Purkinje cell (primary cell): ENCODE measurements around the gene POU3F4. TPM values are rescaled to one million over a fixed set of nuclear protein-coding genes. Genes with fewer than 3 reads are reported as not detected.

Experiments used
- polyA plus RNA-seq: library from polyadenylated mRNA; unstranded; fragments of >200 nt; fragmentation: Nextera tagmentation; gene quantifications from 2 replicates; pipeline ENCODE4 v1.2.1, GENCODE V29; 2014

POU3F4 gene
- polyA plus RNA-seq: 0.24 and 0.95 TPM in 2 replicates

DNA sequence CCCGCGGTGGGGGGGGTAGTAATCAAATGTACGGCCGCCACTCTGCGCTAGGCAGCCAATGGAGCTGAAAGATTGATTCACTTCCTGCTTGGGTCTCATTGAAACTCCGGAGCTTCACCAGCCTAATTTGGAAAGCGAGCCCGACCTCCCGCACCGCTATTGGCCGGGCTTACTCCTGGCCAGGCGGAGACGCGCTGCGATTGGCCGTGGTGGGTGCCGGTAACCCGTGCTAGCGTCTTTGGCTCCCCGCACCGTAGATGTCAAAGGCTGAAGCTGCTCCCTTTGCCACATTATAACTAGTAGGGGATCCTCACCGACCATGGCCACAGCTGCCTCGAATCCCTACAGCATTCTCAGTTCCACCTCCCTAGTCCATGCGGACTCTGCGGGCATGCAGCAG lies at the start of gene POU3F4:
Gene POU3F4, plus strand, starts transcription at position 285 of the 400 bp plus-strand sequence. Its CDS starts 35 bp downstream, at position 320.

